Mesenchymal stem cell (in vitro differentiated cells and primary cell): ENCODE measurements around the gene STX4.

Experiments
- DNase-seq: peaks from one replicate; pipeline ENCODE4 v3.0.0-alpha.2; 2013
- H2AFZ ChIP-seq: one replicate; pipeline ENCODE4 v1.6.1; 2013; ENCODE audit warnings: low read depth, mild to moderate bottlenecking, control low read depth, inconsistent platforms, low read length, moderate library complexity
- H2AK5ac ChIP-seq: 2 replicates; pipeline ENCODE4 v1.6.1; 2013; ENCODE audit warnings: low read length, moderate library complexity, mild to moderate bottlenecking, inconsistent platforms; ENCODE audit not compliant: severe bottlenecking
- H2BK120ac ChIP-seq: one replicate; pipeline ENCODE4 v1.6.1; 2013; ENCODE audit warnings: low read depth, mild to moderate bottlenecking, inconsistent platforms, low read length, moderate library complexity
- H2BK12ac ChIP-seq, 2 experiments: one replicate each; pipeline ENCODE4 v1.6.1; 2013; ENCODE audit warnings: inconsistent platforms in 2 of 2, low read length in 2 of 2, mild to moderate bottlenecking in 2 of 2, moderate library complexity in 2 of 2, control low read depth in 1 of 2
- H2BK15ac ChIP-seq: one replicate; pipeline ENCODE4 v1.6.1; 2013; ENCODE audit warnings: mild to moderate bottlenecking, low read depth, inconsistent platforms; ENCODE audit not compliant: poor library complexity, severe bottlenecking
- H2BK5ac ChIP-seq: 2 replicates; pipeline ENCODE4 v1.6.1; 2013; ENCODE audit warnings: low read depth, mild to moderate bottlenecking, low read length, control low read depth, inconsistent platforms; ENCODE audit not compliant: poor library complexity, severe bottlenecking
- H3K14ac ChIP-seq, 2 experiments: one replicate each; pipeline ENCODE4 v1.6.1; 2013; ENCODE audit warnings: inconsistent platforms in 2 of 2, low read length in 2 of 2, control low read depth in 1 of 2, mild to moderate bottlenecking in 1 of 2, moderate library complexity in 1 of 2
- H3K18ac ChIP-seq, 2 experiments: one replicate each; pipeline ENCODE4 v1.6.1; 2013; ENCODE audit warnings: inconsistent platforms in 2 of 2, low read length in 2 of 2, control low read depth in 1 of 2, low read depth in 1 of 2, mild to moderate bottlenecking in 1 of 2
- H3K23ac ChIP-seq, 2 experiments: one replicate each; pipeline ENCODE4 v1.6.1; 2013; ENCODE audit warnings: inconsistent platforms in 2 of 2, low read length in 2 of 2, mild to moderate bottlenecking in 2 of 2, moderate library complexity in 2 of 2, control low read depth in 1 of 2
- H3K27ac ChIP-seq: 2 replicates; pipeline ENCODE4 v1.5.1; 2013; ENCODE audit warnings: mild to moderate bottlenecking, moderate library complexity, low read length, control low read depth, inconsistent platforms; ENCODE audit not compliant: poor library complexity, severe bottlenecking
- H3K27me3 ChIP-seq, 2 experiments: 2 replicates each; pipeline versions ENCODE4 v1.6.1 to v1.7.0; 2013; ENCODE audit warnings: low read length in 2 of 2, mild to moderate bottlenecking in 2 of 2, moderate library complexity in 2 of 2, control low read depth in 1 of 2, inconsistent platforms in 1 of 2; ENCODE audit not compliant: control insufficient read depth in 1 of 2, insufficient read depth in 1 of 2
- H3K36me3 ChIP-seq, 2 experiments: 2 replicates each; pipeline versions ENCODE4 v1.6.1 to v1.7.0; 2013; ENCODE audit warnings: low read length in 2 of 2, control low read depth in 1 of 2, inconsistent platforms in 1 of 2, low read depth in 1 of 2, mild to moderate bottlenecking in 1 of 2; ENCODE audit not compliant: insufficient read depth in 2 of 2, control insufficient read depth in 1 of 2
- H3K4ac ChIP-seq, 2 experiments: one replicate each; pipeline ENCODE4 v1.6.1; 2013; ENCODE audit warnings: inconsistent platforms in 2 of 2, low read length in 2 of 2, mild to moderate bottlenecking in 2 of 2, moderate library complexity in 2 of 2, control low read depth in 1 of 2, low read depth in 1 of 2
- H3K4me1 ChIP-seq: 2 replicates; pipeline ENCODE4 v1.6.1; 2013; ENCODE audit warnings: low read depth, low read length, control low read depth; ENCODE audit not compliant: control insufficient read depth, insufficient read depth
- H3K4me2 ChIP-seq: 2 replicates; pipeline ENCODE4 v1.6.1; 2013; ENCODE audit warnings: low read length, mild to moderate bottlenecking, inconsistent platforms; ENCODE audit not compliant: poor library complexity, severe bottlenecking
- H3K4me3 ChIP-seq, 2 experiments: 2 replicates each; pipeline versions ENCODE4 v1.5.1 to v1.7.0; 2013; ENCODE audit warnings: low read length in 2 of 2, mild to moderate bottlenecking in 2 of 2, control low read depth in 1 of 2, low read depth in 1 of 2; ENCODE audit not compliant: insufficient read depth in 1 of 2
- H3K79me1 ChIP-seq: replicated peaks from 2 replicates; pipeline ENCODE4 v1.6.1; 2013; ENCODE audit warnings: mild to moderate bottlenecking, control low read depth, low read length, inconsistent platforms; ENCODE audit not compliant: poor library complexity, severe bottlenecking
- H3K9ac ChIP-seq: 2 replicates; pipeline ENCODE4 v1.7.0; 2013; ENCODE audit warnings: mild to moderate bottlenecking, low read length, moderate library complexity
- H3K9me3 ChIP-seq: 2 replicates; pipeline ENCODE4 v1.7.0; 2013; ENCODE audit warnings: mild to moderate bottlenecking, low read length; ENCODE audit not compliant: control insufficient read depth
- H4K8ac ChIP-seq: one replicate; pipeline ENCODE4 v1.6.1; 2013; ENCODE audit warnings: inconsistent platforms, mild to moderate bottlenecking, low read length, moderate library complexity
- H4K91ac ChIP-seq: one replicate; pipeline ENCODE4 v1.6.1; 2013; ENCODE audit warnings: mild to moderate bottlenecking, low read length, inconsistent platforms
- WGBS: methylation state at CpG from one replicate; pipeline ENCODE4 v1.1.7; 2013; ENCODE audit warnings: mixed read lengths; 5-methylcytosine and 5-hydroxymethylcytosine counted together

The STX4 gene

GRCh38 chr16:30992931-30993816 lies 40.2 kb upstream of the STX4 start:
- Histone ChIP-seq H2BK12ac (no peak overlapping the region), H3K14ac (no peak overlapping the region), H3K23ac (no peak overlapping the region), H3K4me2 (no peak overlapping the region), H3K27ac (no peak overlapping the region), H4K91ac (no peak overlapping the region), H2AFZ (no peak overlapping the region), H3K18ac (no peak overlapping the region), H2BK120ac (no peak overlapping the region), H4K8ac (no peak overlapping the region), H3K36me3 (peaks cover 16 to 42% of the 10 kb centered on the region in 2 experiments), H3K4me1 (peaks cover 21% of the 10 kb centered on the region), H3K4ac (no peak overlapping the region), H2BK5ac (no peak overlapping the region), H3K4me3 (no peak overlapping the region), H2BK15ac (no peak overlapping the region), H2AK5ac (no peak overlapping the region), H3K9ac (no peak overlapping the region), H3K79me1 (no peaks in the 10 kb centered on the region), H3K27me3 (no peaks in the 10 kb centered on the region), H3K9me3 (no peaks in the 10 kb centered on the region)
- DNase-seq: no peak
- WGBS: 85% methylated on average over 29 of the region's 29 CpGs

DNA sequence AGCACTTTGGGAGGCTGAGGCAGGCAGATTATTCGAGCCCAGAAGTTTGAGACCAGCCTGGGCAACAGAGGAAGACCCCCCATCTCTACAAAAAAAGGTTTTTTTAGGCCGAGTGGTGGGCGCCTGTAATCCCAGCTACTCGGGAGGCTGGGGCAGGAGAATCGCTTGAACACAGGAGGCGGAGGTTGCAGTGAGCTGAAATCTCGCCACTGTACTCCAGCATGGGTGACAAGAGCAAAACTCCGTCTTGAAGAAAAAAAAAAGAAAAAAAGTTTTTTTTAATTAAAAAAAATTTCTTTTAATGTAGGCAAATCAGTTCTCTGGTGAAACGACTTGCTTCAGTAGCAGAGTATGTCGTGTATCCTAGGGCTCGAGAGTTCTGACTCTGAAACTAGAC lies 37.4 kb upstream of the STX4 start:
- Histone ChIP-seq H3K4me2 (no peak overlapping the region), H2BK12ac (no peak overlapping the region), H3K4me1 (peaks cover 28% of the 10 kb centered on the region), H3K9ac (peak overlapping the region; percentile 86), H3K23ac (no peak overlapping the region), H3K27me3 (no peaks in the 10 kb centered on the region), H2BK15ac (no peak overlapping the region), H2AFZ (no peak overlapping the region), H3K14ac (no peak overlapping the region), H3K18ac (no peak overlapping the region), H3K4me3 (peak overlapping the region in 1 of 2 experiments; percentile 78), H3K9me3 (no peaks in the 10 kb centered on the region), H3K79me1 (no peaks in the 10 kb centered on the region), H4K91ac (no peak overlapping the region), H3K27ac (no peak overlapping the region), H2BK5ac (no peak overlapping the region), H2AK5ac (peak overlapping the region; percentile 26), H3K36me3 (peaks cover 9 to 27% of the 10 kb centered on the region in 2 experiments), H4K8ac (no peak overlapping the region), H2BK120ac (no peak overlapping the region), H3K4ac (no peak overlapping the region)
- no peak for DNase-seq
- 86% methylated on average over 9 of the region's 11 CpGs for WGBS

DNA sequence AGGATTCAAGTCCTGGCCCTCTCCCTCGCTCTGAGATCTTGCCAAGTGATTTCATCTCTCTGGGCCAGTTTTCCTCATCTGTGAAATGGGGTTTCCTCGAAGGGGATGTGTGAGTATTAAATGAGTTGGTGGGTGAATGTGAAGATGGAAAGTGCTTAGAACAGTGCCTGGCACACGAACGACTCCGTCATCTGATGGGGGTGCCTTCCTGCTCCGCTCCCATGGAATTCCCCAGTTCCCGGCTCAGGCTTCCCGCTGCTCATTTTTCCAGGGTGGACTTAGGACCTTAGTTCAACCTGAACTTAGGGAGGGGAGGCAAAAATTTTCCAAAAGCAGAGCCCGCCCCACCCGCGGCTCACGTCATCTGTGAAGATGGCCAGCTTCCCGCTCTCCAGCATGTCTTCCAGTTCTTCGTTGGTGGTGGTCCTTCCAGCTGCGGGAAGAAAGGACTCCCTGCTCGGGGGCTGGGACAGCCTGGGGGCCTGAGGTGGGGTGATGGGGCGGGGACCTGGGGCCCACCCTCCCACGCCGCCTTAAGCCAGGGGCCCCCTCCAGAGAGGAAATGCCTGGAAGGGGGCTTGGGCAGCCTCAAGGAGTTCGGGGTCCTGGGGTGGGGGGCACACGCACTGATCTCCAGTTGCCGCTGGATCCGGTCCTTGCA lies 36.9 kb upstream of the STX4 start:
- DNase-seq: peak; percentile 20
- no peaks in the 10 kb centered on the region for H3K27me3 ChIP-seq
- H3K4ac ChIP-seq: no peak overlapping the region
- WGBS: 36% methylated on average over 23 of the region's 23 CpGs
- H3K9me3 ChIP-seq: no peaks in the 10 kb centered on the region
- peak overlapping the region; percentile 61 for H3K4me2 ChIP-seq
- H2BK5ac ChIP-seq: peak overlapping the region; percentile 31
- H3K23ac ChIP-seq: no peak overlapping the region
- H3K27ac ChIP-seq: peak overlapping the region; percentile 62
- peaks cover 24% of the 10 kb centered on the region for H3K4me1 ChIP-seq
- H3K4me3 ChIP-seq: peak overlapping the region; percentile 36 to 78
- H3K36me3 ChIP-seq: peaks cover 9 to 25% of the 10 kb centered on the region in 2 experiments
- H3K79me1 ChIP-seq: peaks cover 3% of the 10 kb centered on the region
- H3K18ac ChIP-seq: peak overlapping the region; percentile 14 to 73
- H2BK15ac ChIP-seq: no peak overlapping the region
- H4K8ac ChIP-seq: peak overlapping the region; percentile 89
- no peak overlapping the region for H2BK12ac ChIP-seq
- peak overlapping the region; percentile 26 for H2AK5ac ChIP-seq
- H2BK120ac ChIP-seq: peak overlapping the region; percentile 51
- H3K9ac ChIP-seq: peak overlapping the region; percentile 86
- H3K14ac ChIP-seq: peak overlapping the region in 1 of 2 experiments; percentile 1
- H4K91ac ChIP-seq: peak overlapping the region; percentile 70
- no peak overlapping the region for H2AFZ ChIP-seq
